Astrocyte of the cerebellum (primary cell): ENCODE results near the gene HIPK1.

Source experiments
- DNase-seq: peaks from one replicate; pipeline ENCODE4 v3.0.0-alpha.2; 2011; ENCODE audit warnings: low read depth
- H3K4me3 ChIP-seq: 2 replicates; pipeline ENCODE4 v1.5.1; 2011; ENCODE audit warnings: mild to moderate bottlenecking, low read depth, low read length, moderate library complexity
- CTCF ChIP-seq: IDR thresholded peaks from 2 replicates; pipeline ENCODE4 v1.5.1; 2012; ENCODE audit warnings: low read length, low read depth, moderate library complexity, mild to moderate bottlenecking; ENCODE audit errors: missing control alignments
- in situ Hi-C: cut with HindIII; loops from 2 replicates; pipeline ENCODE4 v1.10.0; 2017; ENCODE audit warnings: low sequenced_read_pairs

Gene HIPK1

GRCh38 chr1:113980110-113980509 is 51.0 kb downstream of the HIPK1 start:
- no peak for DNase-seq
- H3K4me3 ChIP-seq: peak overlapping the region; percentile 27
- in situ Hi-C loops: no loop called here
- no peak for TF ChIP-seq CTCF

GRCh38 chr1:113981962-113982931 is 53.1 kb downstream of the HIPK1 start:
- no peak for TF ChIP-seq CTCF
- peak; percentile 36 for DNase-seq
- in situ Hi-C loops: no loop called here
- H3K4me3 ChIP-seq: no peak overlapping the region

GRCh38 chr1:113982949-113983348 is 53.8 kb downstream of the HIPK1 start:
- no peak for DNase-seq
- no peak for TF ChIP-seq CTCF
- in situ Hi-C loops: no loop called here
- H3K4me3 ChIP-seq: no peak overlapping the region

GRCh38 chr1:113983391-113983790 is 54.3 kb downstream of the HIPK1 start:
- no peak for DNase-seq
- no peak for TF ChIP-seq CTCF
- in situ Hi-C loops: no loop called here
- no peak overlapping the region for H3K4me3 ChIP-seq

- in situ Hi-C loops: no loop called here
- no peak for TF ChIP-seq CTCF
- no peak for DNase-seq
- no peak overlapping the region for H3K4me3 ChIP-seq
These were observed 54.7 kb downstream of the HIPK1 start for GRCh38 chr1:113983826-113984225.

- no peak for TF ChIP-seq CTCF
- no peak overlapping the region for H3K4me3 ChIP-seq
- DNase-seq: no peak
- in situ Hi-C loops: no loop called here
These were observed 55.6 kb downstream of the HIPK1 start for GRCh38 chr1:113984710-113985109.
